Cardiac fibroblast (primary cell): Measurements from ENCODE around the gene C5orf63.
"Not testable (repeated sequence)": the region's sequence is repeated elsewhere in the genome, so short reads cannot be mapped to it uniquely, and the experiment has no call there.

ENCODE experiments used
- DNase-seq, 2 donors: peaks; one replicate each; pipeline versions ENCODE4 v3.0.0 to v3.0.0-alpha.2; 2010; ENCODE audit warnings: low read depth in 2 of 2
- H3K4me3 ChIP-seq, 2 donors: replicated peaks in 1 of 2; 1 replicate in 1 of 2; 2 replicates in 1 of 2; pipeline ENCODE4 v1.5.1; 2011; ENCODE audit warnings: low read depth in 2 of 2, low read length in 2 of 2, mild to moderate bottlenecking in 2 of 2, moderate library complexity in 1 of 2
- CTCF ChIP-seq: IDR thresholded peaks from one replicate; pipeline ENCODE4 v1.5.1; 2011; ENCODE audit warnings: low read depth, mild to moderate bottlenecking, low read length, inconsistent platforms

The C5orf63 gene

GRCh38 chr5:127055880-127056653 lies 17.2 kb downstream of the C5orf63 start:
- no peak overlapping the region for H3K4me3 ChIP-seq
- no peak for TF ChIP-seq CTCF
- no peak for DNase-seq

- H3K4me3 ChIP-seq, DNase-seq: not testable (repeated sequence)
These were observed 19.8 kb downstream of the C5orf63 start for GRCh38 chr5:127053551-127053950.

GRCh38 chr5:127053049-127053448 lies 20.3 kb downstream of the C5orf63 start:
- no peak for DNase-seq
- TF ChIP-seq CTCF, result no peak
- no peak overlapping the region for H3K4me3 ChIP-seq

- TF ChIP-seq CTCF, result no peak
- no peak overlapping the region for H3K4me3 ChIP-seq
- no peak for DNase-seq
These were observed 21.7 kb downstream of the C5orf63 start for GRCh38 chr5:127051591-127051990.

GRCh38 chr5:127046343-127047072 lies 26.8 kb downstream of the C5orf63 start:
- DNase-seq, result no peak
- no peak overlapping the region for H3K4me3 ChIP-seq
- TF ChIP-seq CTCF, result no peak

GRCh38 chr5:127042593-127042992 lies 30.7 kb downstream of the C5orf63 start:
- H3K4me3 ChIP-seq, result no peak overlapping the region
- peak; percentile 36 for TF ChIP-seq CTCF
- DNase-seq, result peak; percentile 36 to 49

GRCh38 chr5:127041571-127041970 lies 31.7 kb downstream of the C5orf63 start:
- TF ChIP-seq CTCF, result no peak
- DNase-seq, result peak; percentile 30 to 66
- no peak overlapping the region for H3K4me3 ChIP-seq
